ENCODE results near the gene PAQR8.

The PAQR8 gene

GRCh38 chr6:52347818-52348217 is 14.1 kb upstream of the PAQR8 start:
- in situ Hi-C loops (cut with MboI; ENCODE audit: low sequenced_read_pairs) = no loop called here

- in situ Hi-C loops (cut with MboI; ENCODE audit: low sequenced_read_pairs) = no loop called here
Observed at GRCh38 chr6:52351879-52352238, 10.1 kb upstream of the PAQR8 start.

- in situ Hi-C loops (cut with MboI; ENCODE audit: low sequenced_read_pairs) = no loop called here
Observed at GRCh38 chr6:52352239-52353018, 9.5 kb upstream of the PAQR8 start.

GRCh38 chr6:52356017-52356416 is 5.9 kb upstream of the PAQR8 start:
- in situ Hi-C loops (cut with MboI; ENCODE audit: low sequenced_read_pairs) = no loop called here

- in situ Hi-C loops (cut with MboI; ENCODE audit: low sequenced_read_pairs) = no loop called here
Observed at GRCh38 chr6:52359403-52359802, 2.5 kb upstream of the PAQR8 start.

- in situ Hi-C loops (cut with MboI; ENCODE audit: low sequenced_read_pairs) = no loop called here
Observed at GRCh38 chr6:52360028-52360427, 1.9 kb upstream of the PAQR8 start.

GRCh38 chr6:52360601-52361413 is 1.1 kb upstream of the PAQR8 start:
- in situ Hi-C loops (cut with MboI; ENCODE audit: low sequenced_read_pairs) = no loop called here

- in situ Hi-C loops (cut with MboI; ENCODE audit: low sequenced_read_pairs) = no loop called here
Observed at GRCh38 chr6:52361414-52361944, 472 bp upstream of the PAQR8 start.

- in situ Hi-C loops (cut with MboI; ENCODE audit: low sequenced_read_pairs) = no loop called here
Observed at GRCh38 chr6:52362443-52363227, 684 bp downstream of the PAQR8 start.

- in situ Hi-C loops (cut with MboI; ENCODE audit: low sequenced_read_pairs) = no loop called here
Observed at GRCh38 chr6:52363228-52363867, 1.4 kb downstream of the PAQR8 start.

- in situ Hi-C loops (cut with MboI; ENCODE audit: low sequenced_read_pairs) = no loop called here
Observed at GRCh38 chr6:52364480-52365166, 2.7 kb downstream of the PAQR8 start.

GRCh38 chr6:52365317-52365716 is 3.4 kb downstream of the PAQR8 start:
- in situ Hi-C loops (cut with MboI; ENCODE audit: low sequenced_read_pairs) = no loop called here

- in situ Hi-C loops (cut with MboI; ENCODE audit: low sequenced_read_pairs) = no loop called here
Observed at GRCh38 chr6:52365866-52366540, 4.1 kb downstream of the PAQR8 start.

GRCh38 chr6:52368002-52368401 is 6.1 kb downstream of the PAQR8 start:
- in situ Hi-C loops (cut with MboI; ENCODE audit: low sequenced_read_pairs) = no loop called here

GRCh38 chr6:52369234-52369633 is 7.3 kb downstream of the PAQR8 start:
- in situ Hi-C loops (cut with MboI; ENCODE audit: low sequenced_read_pairs) = no loop called here

GRCh38 chr6:52371656-52372191 is 9.8 kb downstream of the PAQR8 start:
- in situ Hi-C loops (cut with MboI; ENCODE audit: low sequenced_read_pairs) = no loop called here

- in situ Hi-C loops (cut with MboI; ENCODE audit: low sequenced_read_pairs) = no loop called here
Observed at GRCh38 chr6:52373151-52373690, 11.3 kb downstream of the PAQR8 start.

GRCh38 chr6:52374247-52374646 is 12.3 kb downstream of the PAQR8 start:
- in situ Hi-C loops (cut with MboI; ENCODE audit: low sequenced_read_pairs) = no loop called here

Data from HL-60/S4 treated with retinoic acid at 250 ng/mL for 4 days and 3 days (cell line).